Muscle layer of duodenum (tissue), 2 donors: ENCODE results near the gene PEMT.

Source experiments
- H3K27ac ChIP-seq: one replicate; pipeline ENCODE4 v1.7.0; 2013; ENCODE audit warnings: mild to moderate bottlenecking, low read length
- H3K27me3 ChIP-seq: one replicate; pipeline ENCODE4 v1.7.0; 2013; ENCODE audit warnings: low read depth, mild to moderate bottlenecking, control low read depth, low read length
- H3K36me3 ChIP-seq, 2 donors: one replicate each; pipeline ENCODE4 v1.7.0; 2013; ENCODE audit warnings: low read length in 2 of 2, control low read depth in 1 of 2, mild to moderate bottlenecking in 1 of 2; ENCODE audit not compliant: insufficient read depth in 2 of 2, control insufficient read depth in 1 of 2
- H3K4me1 ChIP-seq, 2 donors: one replicate each; pipeline ENCODE4 v1.7.0; 2013; ENCODE audit warnings: low read length in 2 of 2, mild to moderate bottlenecking in 2 of 2, control low read depth in 1 of 2, moderate library complexity in 1 of 2; ENCODE audit not compliant: insufficient read depth in 2 of 2, control insufficient read depth in 1 of 2
- H3K4me3 ChIP-seq, 2 donors: one replicate each; pipeline ENCODE4 v1.7.0; 2013; ENCODE audit warnings: low read length in 2 of 2, low read depth in 1 of 2, mild to moderate bottlenecking in 1 of 2
- H3K9me3 ChIP-seq, 2 donors: one replicate each; pipeline ENCODE4 v1.7.0; 2013; ENCODE audit warnings: low read length in 2 of 2, control low read depth in 1 of 2, mild to moderate bottlenecking in 1 of 2; ENCODE audit not compliant: control insufficient read depth in 1 of 2
- donor health status: healthy.

The PEMT gene

GRCh38 chr17:17515934-17516930 lies 75.3 kb downstream of the PEMT start:
- Histone ChIP-seq H3K27me3 (no peaks in the 10 kb centered on the region), H3K4me3 (no peak overlapping the region), H3K27ac (no peak overlapping the region), H3K36me3 (peaks cover 0 to 5% of the 10 kb centered on the region in 2 donors), H3K4me1 (no peaks in the 10 kb centered on the region), H3K9me3 (no peaks in the 10 kb centered on the region)

DNA sequence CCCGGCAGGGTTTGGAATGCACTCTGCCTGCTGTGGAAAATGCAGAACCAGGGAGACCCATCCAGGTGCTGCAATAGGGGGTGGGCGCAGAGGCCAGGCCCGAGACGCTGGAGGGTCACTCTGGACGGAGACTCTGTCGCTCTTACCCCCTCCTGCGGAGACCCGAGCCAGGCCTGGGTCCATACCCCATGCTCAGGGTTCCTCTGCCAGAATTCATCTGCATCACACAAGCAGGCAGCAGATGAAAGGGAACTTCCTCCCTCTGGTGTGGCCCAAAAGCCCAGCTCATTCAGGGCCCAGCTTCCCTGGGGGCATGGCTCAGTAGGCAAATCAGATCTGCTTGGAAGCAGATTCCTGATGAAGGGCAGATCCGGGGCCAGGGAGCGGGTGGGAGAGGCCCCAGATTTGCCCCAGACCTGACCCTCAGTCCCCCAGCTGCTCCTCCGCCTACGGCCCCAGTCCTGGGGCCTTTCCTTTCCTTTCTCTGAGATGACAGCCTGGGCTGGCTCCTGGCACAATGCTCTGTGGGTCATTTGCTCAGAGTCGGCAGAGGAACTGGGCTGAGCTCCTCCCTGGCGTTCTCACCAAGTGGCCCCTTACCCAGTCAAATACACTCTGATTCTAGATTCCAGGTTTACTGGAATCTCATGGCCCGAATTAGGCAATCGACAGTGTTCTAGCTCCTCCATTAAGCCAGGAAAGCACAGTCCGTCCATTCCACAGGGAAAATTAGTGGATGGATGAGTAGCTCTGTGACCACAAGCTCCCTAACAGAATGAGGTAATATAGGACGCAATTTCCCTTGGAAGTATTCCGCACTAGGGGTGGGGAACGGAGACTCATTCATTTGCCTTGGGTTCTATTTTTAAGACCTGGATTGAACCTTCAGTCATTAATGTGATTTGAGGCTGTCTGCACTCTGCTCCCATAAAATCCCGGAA lies 76.2 kb downstream of the PEMT start:
- no peaks in the 10 kb centered on the region for H3K9me3 ChIP-seq
- H3K27me3 ChIP-seq = no peaks in the 10 kb centered on the region
- H3K4me3 ChIP-seq = no peak overlapping the region
- H3K27ac ChIP-seq = no peak overlapping the region
- H3K36me3 ChIP-seq = peaks cover 0 to 5% of the 10 kb centered on the region in 2 donors
- no peaks in the 10 kb centered on the region for H3K4me1 ChIP-seq

- Histone ChIP-seq H3K27ac (no peak overlapping the region), H3K36me3 (peaks cover 0 to 5% of the 10 kb centered on the region in 2 donors), H3K4me1 (no peaks in the 10 kb centered on the region), H3K9me3 (no peaks in the 10 kb centered on the region), H3K4me3 (no peak overlapping the region), H3K27me3 (no peaks in the 10 kb centered on the region)
Observed at GRCh38 chr17:17514361-17514992, 77.0 kb downstream of the PEMT start.

DNA sequence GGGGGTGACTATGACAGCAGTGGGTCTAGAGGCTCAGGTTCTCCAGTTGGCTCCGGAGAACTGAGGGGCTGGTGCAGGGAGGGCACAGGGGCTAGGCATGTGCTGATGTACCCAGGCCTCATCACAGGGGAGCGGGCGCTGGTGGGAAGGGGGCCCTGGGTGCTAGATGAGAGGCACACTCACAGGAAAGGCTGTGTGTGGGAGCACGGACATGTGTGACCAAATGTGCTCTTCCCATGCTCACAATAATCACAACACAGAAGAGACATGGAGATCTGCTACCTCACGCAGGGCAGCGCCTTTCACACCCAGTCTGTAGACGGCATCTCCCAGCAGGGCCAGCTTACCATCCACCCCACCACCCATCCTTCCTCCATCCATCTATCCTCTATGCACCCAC lies 77.9 kb downstream of the PEMT start:
- H3K27me3 ChIP-seq = no peaks in the 10 kb centered on the region
- no peaks in the 10 kb centered on the region for H3K9me3 ChIP-seq
- no peak overlapping the region for H3K27ac ChIP-seq
- H3K36me3 ChIP-seq = peaks cover 0 to 5% of the 10 kb centered on the region in 2 donors
- no peak overlapping the region for H3K4me3 ChIP-seq
- H3K4me1 ChIP-seq = no peaks in the 10 kb centered on the region

DNA sequence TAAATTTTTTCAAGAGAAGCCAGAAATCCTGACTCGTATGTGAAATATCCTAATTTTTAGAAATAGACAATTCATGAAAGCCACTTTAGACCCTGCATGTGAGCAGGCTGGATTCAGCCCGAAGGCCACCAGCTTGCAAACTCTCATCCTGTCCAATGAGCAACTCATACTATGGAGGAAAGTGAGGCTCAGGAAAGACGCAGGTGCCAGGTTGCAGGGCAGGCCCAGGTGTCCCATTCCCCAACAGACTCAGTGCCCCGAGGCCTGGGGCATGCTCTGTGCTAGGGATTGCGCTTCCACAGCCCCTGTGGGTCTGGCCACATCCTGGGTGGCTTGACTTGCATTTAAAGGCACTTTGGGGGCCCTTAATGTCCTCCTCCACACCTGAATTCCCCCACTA lies 78.6 kb downstream of the PEMT start:
- Histone ChIP-seq H3K4me3 (no peak overlapping the region), H3K27me3 (no peaks in the 10 kb centered on the region), H3K4me1 (no peaks in the 10 kb centered on the region), H3K36me3 (peaks cover 0 to 5% of the 10 kb centered on the region in 2 donors), H3K9me3 (no peaks in the 10 kb centered on the region), H3K27ac (no peak overlapping the region)

DNA sequence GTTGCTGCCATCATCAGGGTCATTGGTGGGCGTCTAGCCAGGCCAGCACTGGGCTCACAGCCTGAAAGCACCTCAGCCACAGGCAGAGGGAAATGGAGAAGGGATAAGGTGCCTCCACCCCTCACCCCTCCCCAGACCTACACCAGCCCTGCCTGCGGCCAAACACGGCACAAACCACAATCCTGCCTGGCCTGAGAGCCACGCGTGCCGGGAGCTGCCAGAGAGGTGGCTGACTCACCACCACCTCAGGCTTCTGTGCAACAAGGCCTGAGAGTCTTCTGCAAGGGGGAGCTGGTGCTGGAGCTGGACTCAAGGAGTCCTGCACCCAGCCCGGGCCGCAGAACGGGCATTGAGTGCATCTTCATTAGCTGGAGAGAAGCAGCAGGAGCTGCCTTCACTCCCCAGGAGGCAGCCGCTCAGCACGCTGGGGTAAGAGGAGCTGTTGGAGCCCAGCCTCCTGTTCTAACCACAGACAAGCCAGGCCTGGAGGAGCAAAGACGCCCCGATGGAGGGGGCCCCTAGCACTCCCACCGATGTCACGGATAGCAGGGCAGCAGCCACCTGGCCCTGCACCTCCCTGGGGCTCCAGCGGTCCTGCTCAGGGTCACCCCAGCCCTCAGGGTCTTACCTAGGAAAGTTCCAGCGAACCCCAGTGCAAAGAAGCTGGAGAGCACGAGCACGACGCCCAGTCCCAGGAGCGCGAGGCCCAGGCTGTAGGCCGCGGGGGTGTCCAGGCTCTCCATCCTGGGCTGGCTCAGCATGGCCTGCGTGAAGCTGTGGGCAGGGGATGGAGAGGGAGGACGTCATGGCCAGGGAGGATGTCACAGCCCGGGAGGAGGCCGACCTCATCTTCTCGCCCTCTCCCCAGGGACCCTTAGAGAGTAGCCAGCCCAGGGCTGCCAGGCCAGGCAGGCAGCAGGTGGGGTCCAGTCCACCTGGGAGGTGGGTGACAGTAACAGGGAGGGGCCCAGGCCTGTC lies 79.3 kb downstream of the PEMT start:
- Histone ChIP-seq H3K9me3 (no peaks in the 10 kb centered on the region), H3K4me1 (no peaks in the 10 kb centered on the region), H3K27me3 (no peaks in the 10 kb centered on the region), H3K36me3 (peaks cover 0 to 5% of the 10 kb centered on the region in 2 donors), H3K27ac (no peak overlapping the region), H3K4me3 (no peak overlapping the region)

GRCh38 chr17:17511293-17511741 lies 80.2 kb downstream of the PEMT start:
- H3K27me3 ChIP-seq = no peaks in the 10 kb centered on the region
- H3K36me3 ChIP-seq = peaks cover 0 to 5% of the 10 kb centered on the region in 2 donors
- no peak overlapping the region for H3K4me3 ChIP-seq
- no peak overlapping the region for H3K27ac ChIP-seq
- H3K4me1 ChIP-seq = no peaks in the 10 kb centered on the region
- H3K9me3 ChIP-seq = no peaks in the 10 kb centered on the region

DNA sequence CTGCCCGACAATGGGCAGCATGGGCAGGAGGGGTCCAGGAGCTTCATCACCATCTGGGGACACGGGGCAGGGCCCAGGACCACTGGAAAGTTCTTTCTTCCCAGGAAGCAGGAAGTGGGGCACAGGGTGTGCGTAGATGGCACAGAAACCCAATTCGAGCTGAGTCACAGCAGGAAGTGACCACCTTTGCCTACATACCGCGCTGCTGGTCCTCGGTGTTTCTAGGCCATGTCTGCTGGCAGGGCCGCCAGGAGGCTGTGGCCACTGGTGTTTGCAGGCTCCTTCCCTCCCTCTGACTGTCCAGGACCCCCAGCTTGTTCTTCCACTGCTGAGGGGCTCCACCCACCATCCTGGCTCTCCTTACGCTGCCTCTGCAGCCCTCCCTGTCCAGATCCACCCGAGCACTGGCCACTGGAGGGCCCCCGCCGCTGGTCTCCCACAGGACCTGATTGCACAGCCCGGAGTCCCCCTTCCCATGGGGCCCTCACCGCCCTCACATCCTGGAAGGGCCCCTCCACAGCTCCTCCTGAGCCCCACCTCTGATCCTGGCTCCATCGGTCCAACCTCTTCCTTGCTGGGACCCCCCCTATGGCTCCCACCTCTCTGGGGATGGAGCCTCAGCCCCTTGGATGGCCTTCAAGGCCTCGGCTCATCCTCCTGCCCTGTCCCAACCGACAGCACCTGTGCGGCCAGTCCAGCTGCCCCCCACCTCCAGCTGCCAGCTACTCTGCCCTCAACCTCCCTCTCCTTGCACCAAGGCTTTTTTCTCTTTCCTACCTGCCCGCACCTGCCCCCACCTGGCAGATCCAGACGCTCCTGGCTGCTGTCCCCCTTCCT lies 80.8 kb downstream of the PEMT start:
- peaks cover 0 to 1% of the 10 kb centered on the region in 2 donors for H3K36me3 ChIP-seq
- H3K4me1 ChIP-seq = no peaks in the 10 kb centered on the region
- no peaks in the 10 kb centered on the region for H3K27me3 ChIP-seq
- H3K9me3 ChIP-seq = no peaks in the 10 kb centered on the region
- H3K4me3 ChIP-seq = no peak overlapping the region
- H3K27ac ChIP-seq = no peak overlapping the region

DNA sequence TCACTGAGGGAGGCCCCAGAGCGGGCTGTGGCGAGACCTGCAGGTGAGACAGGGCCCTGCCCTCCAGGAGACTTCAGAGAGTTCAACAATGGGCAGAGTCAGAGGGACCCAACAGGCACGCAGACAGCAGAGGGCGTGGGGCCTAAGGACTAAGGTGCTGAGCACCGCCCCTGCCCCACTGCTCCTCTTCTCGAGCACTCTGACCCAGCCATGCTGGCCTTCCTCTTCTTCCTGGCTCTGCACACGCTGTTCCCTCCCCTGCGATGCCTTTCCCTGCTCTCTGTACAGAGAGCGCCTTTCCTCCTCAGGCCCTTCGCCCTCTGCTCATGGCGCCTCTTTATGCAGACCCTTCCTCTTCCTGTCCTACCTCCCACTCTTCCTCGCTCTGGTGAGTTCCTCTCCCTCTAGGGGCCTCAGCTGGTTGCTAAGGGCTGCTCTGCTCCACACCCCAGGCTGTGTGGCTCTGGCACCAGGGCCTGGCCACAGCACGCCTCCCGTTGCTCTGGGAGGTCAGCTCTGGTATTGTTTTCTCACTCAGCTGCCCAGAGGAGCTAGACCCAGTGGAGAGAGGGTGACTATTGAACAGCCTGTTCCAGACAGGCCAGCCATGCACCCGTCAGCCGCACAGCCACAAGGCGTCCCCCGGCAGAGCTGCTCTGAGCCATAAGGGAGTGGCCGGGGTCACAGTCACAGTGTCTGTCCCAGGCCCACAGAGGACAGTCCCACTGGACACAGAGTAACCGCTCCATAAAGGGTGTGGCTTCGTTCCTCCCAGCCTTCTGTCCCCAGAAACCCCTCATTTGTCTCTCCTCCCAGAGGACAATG lies 81.7 kb downstream of the PEMT start:
- H3K4me1 ChIP-seq = no peaks in the 10 kb centered on the region
- no peak overlapping the region for H3K27ac ChIP-seq
- H3K9me3 ChIP-seq = no peaks in the 10 kb centered on the region
- no peak overlapping the region for H3K4me3 ChIP-seq
- no peaks in the 10 kb centered on the region for H3K27me3 ChIP-seq
- H3K36me3 ChIP-seq = no peaks in the 10 kb centered on the region
